HG03097 (cell line): ENCODE data around the gene MAMDC2.

Source experiments
- ATAC-seq: cut with Tn5 transposase; IDR thresholded peaks from one replicate; pipeline ENCODE4 v1.9.1; 2021; ENCODE audit not compliant: unreplicated experiment, low FRiP score

Gene MAMDC2

DNA sequence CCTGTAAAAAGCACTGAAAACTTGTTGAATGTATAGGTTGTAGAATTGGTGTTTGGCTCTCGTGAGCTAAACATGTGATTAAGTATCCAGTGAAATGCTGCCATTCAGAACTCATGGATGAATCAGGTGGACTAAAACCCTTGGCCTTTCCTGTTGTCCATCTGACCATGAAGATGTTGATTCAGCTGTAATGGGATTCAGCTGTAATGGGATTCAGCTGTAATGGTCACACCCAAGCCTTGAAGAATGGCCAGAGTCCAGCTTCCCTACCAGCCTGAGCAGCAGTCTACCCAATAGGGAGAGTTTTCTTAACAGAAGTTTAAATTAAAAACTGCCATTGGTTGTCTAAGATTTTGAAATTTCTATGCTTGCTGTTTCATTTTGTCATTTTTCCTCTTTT, 18.1 kb downstream of the MAMDC2 start:
- no peak for ATAC-seq

GRCh38 chr9:70064496-70064895, 20.8 kb downstream of the MAMDC2 start:
- no peak for ATAC-seq

DNA sequence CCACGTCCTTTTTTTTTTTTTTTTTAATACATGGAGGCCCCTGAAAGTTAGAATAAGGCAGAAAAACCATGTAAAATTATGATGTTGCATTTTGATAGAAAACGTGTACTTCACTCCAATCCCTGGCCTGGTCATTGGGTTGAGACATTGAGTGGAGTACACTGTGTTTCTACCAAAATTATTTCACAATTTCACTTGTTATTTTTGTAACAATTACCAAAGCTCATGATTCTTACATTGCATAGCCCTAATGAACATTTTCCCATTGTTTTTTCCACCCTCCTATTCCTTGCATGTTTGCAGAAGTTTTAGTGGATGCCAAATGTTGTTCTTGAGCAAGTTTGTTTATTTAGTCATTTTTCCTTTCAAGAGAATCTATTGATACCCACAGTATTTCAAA, 21.9 kb downstream of the MAMDC2 start:
- no peak for ATAC-seq

DNA sequence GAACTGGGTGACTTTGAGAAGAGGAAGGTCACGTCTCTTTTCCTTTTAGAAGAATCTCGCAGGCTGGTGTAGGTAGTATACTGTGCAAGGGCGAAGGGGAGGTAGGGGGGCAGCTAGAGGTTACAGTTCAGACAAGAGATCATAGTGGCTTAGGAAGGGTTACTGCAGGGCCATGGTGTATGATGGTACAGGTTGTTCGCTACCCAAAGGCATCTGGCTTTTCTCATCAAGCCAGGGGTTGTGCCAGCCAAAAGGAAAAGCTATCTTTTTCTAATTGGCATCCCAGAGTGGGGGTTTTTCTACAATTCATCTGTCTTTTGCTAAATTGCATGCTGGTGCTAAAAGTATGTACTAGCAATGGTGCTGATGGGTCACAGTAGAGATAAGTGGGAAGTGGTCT, 22.8 kb downstream of the MAMDC2 start:
- ATAC-seq: no peak

DNA sequence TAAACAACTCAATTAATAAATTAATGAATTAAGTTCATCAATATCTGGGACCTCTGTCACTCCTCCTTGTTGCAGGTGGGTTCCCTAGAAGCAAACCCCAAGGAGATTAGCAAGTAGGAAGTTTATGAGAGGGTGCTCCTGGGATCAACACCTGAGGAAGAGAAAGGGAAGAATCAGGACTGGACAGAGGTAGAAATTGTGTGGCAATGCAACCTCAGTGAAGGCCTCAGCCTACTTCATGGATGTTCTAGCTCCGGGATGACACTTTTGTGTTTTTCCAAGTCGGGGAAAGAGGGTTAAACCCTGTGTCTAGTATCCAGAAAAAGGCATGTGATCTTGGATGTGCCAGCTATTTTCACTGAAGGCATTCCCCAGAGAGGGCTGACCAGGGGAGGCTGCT, 23.2 kb downstream of the MAMDC2 start:
- ATAC-seq: no peak

GRCh38 chr9:70069704-70070103, 26.1 kb downstream of the MAMDC2 start:
- no peak for ATAC-seq

- no peak for ATAC-seq
These were observed 29.5 kb downstream of the MAMDC2 start for GRCh38 chr9:70073193-70073592.

- ATAC-seq: no peak
These were observed 30.1 kb downstream of the MAMDC2 start for GRCh38 chr9:70073756-70074155.

DNA sequence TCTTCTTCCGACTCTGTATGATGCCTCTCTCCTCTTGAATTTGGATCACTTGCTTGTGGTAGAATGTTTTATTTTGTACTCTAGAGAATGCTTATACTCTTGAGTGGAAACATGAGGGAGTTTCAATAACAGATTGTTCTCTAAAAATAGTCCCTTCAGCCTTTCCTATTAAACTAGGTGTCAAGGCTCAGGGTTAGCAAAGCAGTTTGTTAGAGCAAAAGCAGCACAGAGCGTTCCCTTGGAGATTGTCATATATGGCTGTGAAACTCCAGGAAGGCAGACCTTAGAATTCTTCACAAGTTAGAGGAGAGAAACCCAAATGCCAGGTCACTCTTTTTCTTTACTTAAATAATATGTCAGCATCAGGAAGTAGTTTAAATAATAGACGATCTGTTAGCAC, 33.0 kb downstream of the MAMDC2 start:
- no peak for ATAC-seq

DNA sequence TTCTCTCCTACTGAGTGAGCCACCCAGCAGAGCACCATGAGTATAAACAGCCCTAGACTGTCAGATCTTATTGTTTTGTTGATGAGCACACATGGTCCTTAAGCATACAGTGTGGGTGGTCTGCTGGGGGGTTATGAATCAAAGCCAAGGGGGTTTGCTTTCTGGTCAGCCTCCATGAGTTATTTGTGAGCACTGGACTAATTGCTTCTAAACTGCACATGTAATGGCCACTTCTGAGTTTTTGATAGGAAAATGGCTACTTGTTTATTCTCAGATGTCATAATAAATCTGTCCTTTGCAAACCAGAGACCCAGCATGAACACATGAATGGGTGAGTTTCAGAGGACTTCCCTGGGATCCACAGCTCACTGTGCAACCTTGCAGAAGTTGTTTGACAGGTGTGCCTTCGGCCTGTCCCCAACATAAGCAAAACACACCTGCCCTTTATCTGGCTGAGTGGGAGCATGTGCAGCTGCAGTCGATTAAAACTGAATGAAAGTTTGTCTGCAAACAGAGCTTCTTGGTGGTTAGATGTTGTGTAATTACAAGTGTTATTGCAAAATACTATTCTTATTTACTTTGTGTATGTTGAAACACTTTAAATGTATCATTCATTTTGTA, 35.9 kb downstream of the MAMDC2 start:
- no peak for ATAC-seq

GRCh38 chr9:70080481-70081119, 37.0 kb downstream of the MAMDC2 start:
- ATAC-seq: no peak

- ATAC-seq: no peak
These were observed 37.5 kb downstream of the MAMDC2 start for GRCh38 chr9:70081120-70081495.

- ATAC-seq: no peak
These were observed 39.8 kb downstream of the MAMDC2 start for GRCh38 chr9:70083429-70083828.

DNA sequence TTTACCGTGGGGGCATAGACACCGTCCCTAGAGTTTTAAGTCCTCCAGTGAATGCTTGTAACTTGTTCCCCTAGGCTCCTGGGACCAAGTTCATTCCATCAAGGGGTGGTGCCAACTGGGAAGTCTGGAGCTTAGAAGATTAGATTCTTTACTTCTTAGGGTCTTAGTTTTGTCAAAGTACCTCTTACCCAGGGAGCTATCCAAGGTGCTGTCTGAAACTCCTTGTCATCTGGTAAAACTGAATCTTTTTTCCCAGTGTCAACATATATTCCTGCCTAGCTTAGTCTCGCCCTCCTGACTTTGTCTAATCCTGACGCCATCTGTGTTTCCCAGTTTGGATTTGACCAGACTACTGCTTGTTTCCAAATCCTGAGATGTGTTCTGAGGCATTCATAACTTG, 41.6 kb downstream of the MAMDC2 start:
- no peak for ATAC-seq

DNA sequence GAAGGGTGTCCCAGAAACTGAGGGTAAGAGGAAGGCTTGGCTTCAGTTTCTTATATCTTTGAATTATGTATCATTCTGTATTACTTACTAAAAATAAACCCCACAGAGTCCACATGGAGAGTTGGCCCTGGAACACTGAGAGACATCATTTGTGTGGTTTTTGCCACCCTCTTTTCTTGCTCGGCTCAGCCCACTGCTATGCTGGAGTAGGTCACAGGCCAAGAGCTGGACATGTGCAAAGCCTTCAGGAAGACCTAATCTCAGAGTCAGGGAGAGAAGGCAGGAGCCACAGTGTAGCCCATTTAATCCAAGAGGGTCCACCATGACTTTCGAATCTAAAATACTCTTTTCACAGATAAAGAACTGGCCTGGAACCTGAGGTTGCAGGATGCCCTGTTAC, 47.5 kb downstream of the MAMDC2 start:
- ATAC-seq: no peak

DNA sequence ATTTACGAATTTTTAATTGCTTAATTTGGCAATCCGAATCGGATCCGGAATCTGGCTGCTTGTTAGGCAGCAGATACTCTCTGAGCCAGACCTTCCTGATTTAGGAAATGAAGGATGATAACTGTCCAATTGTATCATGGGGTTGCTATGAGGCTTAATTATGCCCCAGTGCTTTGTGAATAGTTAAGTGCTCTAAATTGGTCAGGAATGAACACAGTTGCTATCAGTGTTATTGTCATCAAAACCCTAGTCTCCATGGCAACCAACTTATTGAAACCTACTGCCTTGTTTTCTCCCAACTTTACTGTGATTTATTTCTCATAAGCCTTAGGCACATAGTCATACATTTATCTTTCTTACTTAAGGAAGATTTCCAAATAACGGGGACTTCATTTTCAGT, 47.9 kb downstream of the MAMDC2 start:
- ATAC-seq: no peak

GRCh38 chr9:70092190-70092589, 48.5 kb downstream of the MAMDC2 start:
- ATAC-seq: no peak

DNA sequence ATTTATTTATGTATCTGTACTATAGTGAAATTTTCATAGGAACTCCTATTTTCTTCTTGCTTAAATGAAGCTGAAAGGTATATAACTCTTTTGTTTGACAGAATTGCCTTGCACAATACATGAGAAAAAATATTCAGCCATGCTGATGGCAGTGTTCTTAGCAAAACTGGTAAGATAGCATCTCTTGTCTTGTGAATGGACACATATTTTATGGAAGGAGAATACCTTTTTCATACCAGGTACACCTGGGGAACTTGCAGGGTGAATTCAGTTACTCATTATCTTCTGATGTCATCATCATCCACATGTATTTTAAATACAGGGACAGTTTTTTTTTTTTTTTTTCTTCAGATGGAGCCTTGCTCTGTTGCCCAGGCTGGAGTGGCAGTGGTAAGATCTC, 49.4 kb downstream of the MAMDC2 start:
- ATAC-seq: no peak

- no peak for ATAC-seq
These were observed 50.3 kb downstream of the MAMDC2 start for GRCh38 chr9:70093944-70094343.

DNA sequence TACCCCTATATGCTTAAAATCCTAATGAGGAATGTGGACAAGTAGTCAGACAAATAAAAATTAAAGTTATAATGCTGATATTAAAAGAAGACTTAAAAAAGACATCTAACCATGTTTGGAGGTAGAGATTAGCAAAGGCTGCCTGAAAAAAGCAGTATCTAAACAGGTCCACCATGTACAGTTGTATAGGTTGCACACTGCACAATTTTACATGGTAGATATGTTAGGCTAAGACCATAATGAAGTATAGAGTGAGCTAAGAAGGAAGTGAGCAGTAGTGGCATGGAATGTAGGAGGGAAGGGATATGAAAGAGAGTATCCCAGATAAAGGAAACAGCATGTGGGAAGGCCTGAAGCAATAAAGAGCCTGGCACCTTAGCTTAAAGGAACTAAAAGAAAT, 51.1 kb downstream of the MAMDC2 start:
- ATAC-seq: no peak

DNA sequence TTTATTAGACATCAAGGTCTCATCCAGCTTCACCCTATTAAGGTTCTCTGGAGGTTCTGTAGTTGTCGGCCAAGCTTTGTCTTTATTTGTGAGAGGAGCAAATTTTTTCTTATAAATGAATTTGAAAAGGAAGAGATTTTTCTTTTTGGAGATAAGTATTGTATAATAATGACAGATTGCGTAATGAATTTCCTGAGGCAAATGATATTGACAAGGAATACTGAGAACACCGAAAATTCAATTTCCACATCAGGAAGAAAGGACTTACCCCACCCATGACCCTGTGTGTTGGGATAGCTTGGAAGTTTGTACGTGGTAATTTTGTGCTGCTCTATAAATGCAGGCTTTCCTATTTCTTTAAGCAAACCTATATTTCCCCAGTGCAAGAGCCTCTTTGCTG, 53.5 kb downstream of the MAMDC2 start:
- ATAC-seq: no peak

DNA sequence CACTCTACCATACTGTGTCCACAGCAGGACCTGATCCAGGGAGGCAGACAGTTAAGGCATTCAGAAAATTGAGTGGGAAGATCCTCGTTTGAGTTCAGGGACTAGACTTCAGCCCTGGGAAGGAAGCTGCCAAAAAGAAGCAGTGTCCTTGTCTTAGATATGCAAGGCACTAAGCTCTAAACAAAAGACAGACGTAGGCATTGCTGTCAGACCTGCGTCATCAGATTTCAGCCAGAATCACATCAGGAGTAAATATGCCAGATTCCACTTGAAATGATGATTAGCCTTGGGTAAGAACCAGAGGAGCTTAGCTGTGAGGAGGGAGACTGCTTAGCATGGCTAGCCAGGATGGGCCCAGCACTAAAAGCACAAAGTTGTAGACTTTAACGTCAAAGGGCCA, 56.7 kb downstream of the MAMDC2 start:
- ATAC-seq: no peak

GRCh38 chr9:70101265-70101664, 57.6 kb downstream of the MAMDC2 start:
- no peak for ATAC-seq
